8988T (cell line): ENCODE data around the gene NRXN3.

Experiments used
- DNase-seq: peaks from one replicate; pipeline ENCODE4 v3.0.0; 2011

NRXN3 gene

DNA sequence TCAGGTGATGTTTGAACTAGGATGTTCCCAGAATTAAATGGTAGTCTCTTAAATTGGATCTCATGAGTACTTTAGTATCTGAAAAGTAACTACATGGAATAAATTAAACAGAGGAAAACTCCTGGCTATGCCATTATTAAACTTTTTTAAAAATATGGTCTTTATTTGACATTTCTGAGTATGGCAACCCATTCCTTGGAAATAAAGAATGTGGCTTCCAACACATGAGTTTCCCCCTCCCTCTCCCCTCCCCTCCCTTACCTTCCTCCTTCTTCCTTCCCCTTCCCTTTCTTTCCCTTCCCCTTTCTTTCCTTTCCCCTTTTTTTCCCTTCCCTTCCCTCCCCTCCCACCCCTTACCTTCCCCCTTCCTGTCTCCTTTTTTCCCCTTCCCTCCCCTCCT lies 1100.9 kb downstream of the NRXN3 start:
- DNase-seq, result no peak

- no peak for DNase-seq
These were observed 1104.6 kb downstream of the NRXN3 start for GRCh38 chr14:79274641-79275291.

DNA sequence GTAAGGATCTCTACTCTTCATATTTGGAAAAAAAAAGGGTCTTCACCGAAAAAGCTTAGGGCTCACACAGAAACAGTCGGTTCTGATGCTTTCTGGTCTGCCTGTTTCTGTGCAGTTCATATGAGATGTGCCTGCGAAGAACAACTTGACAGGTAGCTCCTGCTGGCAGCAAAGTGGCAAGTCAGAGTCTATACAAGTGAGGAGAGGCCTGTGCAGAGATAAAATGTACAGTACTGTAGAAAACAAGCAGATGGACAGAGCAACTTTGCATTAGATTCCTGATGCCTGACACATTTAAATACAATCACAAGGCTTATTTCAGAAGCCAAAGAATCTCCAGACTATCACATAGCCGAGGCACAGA lies 1105.1 kb downstream of the NRXN3 start:
- no peak for DNase-seq

- DNase-seq, result no peak
These were observed 1108.2 kb downstream of the NRXN3 start for GRCh38 chr14:79278286-79278797.

DNA sequence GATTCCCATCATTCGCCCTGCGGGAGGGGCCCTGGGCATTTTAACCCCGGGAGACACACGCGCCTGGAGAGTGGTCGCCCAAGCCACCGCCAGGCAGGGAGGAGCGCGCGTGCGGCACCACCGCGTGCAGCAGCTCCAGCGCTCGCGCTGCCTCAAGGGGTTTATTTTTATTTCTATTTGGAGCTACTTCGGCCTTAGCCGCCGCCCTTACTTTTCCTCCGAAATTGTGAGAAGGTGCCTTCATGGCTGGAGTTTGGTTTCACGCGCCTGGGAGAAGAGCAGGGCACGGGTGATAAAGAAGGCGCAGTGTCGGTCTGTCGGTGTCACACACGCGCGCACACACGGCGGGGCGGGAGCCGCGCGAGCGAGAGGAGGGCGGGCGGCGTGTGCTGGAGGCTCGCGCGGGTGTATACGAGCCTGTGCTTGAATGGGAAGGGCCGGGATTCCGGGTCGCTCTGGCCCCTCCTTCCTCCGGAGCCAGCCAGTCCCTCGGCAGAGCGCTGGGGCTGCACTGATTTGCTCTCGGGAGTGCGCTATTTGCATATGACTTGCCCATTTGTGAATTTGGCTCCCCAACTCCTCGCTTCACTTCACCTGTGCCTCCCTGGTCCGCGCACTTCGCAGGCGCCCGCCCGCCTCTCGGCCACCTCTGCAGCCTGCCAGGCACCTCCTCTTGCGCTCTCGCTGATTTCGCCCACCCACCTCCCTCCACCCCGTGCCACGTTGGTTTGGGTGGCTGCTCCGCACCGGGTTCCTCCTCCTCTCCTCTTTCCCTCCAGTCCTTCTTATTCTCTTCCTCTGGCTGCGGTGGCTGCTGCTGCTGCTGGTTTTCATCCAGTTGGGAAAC lies 1108.8 kb downstream of the NRXN3 start:
- no peak for DNase-seq

DNA sequence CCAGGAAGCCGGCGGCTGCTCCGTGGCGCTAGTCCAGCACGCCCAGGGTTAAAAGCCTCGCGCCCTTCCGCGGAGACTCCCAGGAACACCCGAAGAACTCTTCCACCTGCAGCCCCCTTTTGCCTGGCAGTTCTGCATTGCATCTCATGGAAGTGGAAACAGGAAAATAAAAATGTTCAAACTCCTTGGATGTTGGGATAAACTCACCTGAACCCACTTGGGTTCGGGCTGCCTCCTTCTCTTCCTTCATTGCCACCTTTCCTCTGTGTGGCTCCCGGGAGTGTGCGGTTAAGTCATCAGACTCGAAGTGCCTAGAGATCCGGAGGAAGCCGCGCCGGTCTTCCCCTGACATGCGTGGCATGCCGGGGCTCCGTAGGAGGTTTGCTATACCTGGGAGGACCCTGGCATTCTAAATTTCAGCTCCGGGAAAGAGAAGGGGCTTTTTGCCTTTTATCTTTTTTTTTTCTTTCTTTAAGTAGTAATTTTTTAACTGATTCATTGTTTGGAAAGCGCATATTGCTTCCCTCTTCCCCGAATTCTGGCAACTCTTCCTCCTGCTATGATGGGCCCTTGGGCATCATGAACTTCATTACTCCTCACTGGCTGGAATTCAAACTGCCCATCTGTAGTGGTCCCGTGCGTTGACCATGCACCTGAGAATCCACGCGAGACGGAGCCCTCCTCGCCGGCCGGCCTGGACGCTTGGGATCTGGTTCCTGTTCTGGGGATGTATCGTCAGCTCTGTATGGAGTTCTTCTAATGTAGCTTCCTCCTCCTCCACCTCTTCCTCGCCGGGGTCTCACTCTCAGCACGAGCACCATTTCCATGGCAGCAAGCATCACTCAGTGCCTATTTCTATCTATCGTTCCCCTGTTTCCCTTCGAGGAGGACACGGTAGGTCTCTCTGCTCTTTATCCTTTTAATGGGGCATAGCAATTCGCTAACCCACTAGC lies 1109.7 kb downstream of the NRXN3 start:
- no peak for DNase-seq

GRCh38 chr14:79281244-79282152 lies 1111.3 kb downstream of the NRXN3 start:
- no peak for DNase-seq

DNA sequence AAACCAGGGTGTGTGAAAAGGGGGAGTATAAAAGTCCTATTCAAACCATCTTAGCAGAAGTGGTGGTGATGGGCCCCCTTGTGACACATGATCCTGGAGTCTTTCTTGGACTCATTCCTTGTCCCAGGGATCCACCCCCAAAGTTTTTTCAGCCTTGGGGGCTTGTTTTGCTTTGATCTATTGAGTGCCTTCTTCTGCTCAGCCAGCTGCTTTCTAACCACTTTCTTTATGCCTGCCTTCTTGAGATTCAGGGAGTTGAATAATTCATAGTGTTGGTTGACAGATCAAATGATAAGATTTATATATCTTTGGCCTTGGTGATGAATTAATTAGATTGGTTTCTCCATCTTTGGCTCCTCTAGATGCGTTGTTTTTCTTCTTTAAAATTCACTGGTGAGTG lies 1114.4 kb downstream of the NRXN3 start:
- no peak for DNase-seq

DNA sequence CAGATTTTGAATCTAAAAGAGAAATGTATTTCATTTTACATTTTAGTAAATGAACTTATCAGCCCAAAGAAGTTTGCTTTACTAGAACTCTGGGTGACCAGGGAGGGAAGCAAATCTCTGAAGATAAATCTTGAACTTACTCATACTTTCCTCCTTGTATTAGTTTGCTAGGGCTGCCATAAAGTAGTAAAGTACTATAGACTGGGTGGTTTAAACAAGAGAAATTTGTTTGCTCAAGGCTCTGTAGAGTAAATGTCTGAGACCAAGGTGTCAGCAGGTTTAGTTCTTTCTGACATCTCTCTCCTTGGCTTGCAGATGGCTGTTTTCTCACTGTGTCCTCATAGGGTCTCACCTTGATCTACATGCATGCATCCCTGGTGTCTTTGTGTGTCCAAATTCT lies 1115.1 kb downstream of the NRXN3 start:
- no peak for DNase-seq

DNA sequence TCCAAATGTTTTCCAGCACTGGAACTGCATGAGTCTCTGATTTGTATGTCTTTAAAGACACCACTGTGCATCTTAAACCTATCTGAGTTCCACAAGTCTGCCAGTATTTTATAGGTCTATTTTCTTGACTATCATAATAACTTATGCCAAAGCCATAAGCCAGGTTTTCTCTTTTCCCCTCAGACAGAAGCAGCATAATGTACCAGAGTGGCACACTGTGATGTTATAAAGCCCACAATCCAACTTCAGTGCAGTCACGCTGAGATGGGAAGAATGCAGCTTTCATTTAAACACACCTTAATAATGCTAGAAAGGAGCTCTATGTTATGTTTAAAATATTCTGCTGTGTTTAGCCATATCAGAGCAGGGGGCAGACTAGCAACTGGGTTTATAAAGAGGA lies 1117.8 kb downstream of the NRXN3 start:
- no peak for DNase-seq

DNA sequence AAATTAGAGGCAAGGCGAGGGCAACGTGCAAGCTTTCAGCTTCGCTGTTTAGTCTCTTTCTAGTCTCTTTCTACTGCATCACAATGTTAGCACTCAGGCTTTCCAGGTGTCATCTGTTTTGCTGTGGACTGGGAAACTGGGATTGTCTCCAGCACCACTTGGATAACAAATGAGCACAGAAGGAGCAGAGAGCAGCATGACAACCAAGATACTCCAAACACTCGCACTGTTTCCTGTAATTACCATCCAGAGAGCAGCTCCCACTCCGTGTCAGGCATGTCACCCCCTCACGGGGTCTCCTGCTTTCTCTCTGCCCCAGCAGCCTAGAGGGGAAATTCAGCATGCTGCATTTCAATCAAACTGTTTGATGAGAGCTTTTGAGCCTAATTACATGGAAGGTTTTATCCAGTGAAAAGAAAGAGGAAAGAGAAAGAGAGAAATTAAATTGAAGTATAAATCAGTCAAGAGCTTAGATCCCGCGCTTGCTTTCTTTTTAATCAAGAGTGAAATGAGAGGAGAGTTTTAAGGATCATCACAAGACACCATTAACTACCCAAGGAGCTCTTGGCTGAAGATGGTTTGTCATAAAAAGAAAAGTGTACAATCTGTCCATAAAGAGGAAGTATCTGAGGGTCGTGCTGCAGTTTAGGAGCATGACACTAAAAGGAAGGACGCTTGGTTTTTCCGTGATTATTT lies 1123.5 kb downstream of the NRXN3 start:
- DNase-seq, result no peak

- DNase-seq, result no peak
These were observed 1124.3 kb downstream of the NRXN3 start for GRCh38 chr14:79294499-79294898.

DNA sequence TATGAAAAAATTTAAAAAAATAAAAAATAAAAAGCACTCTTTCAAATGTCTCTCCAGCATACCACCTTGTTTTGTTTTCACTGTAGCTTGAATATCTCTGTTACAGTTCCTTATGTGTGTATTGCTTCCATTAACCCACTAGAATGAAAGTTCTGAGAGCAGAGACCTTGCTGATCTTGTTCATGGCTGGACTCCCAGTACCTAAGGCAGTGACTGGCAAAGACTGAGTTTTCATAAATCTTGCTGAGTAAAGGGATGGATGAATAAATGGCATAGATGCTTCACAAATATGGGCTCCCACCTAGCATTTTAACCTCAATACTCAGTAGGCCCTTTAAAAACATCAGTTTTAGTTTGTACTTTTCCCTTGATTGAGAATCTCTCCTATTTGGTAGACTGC lies 1125.2 kb downstream of the NRXN3 start:
- DNase-seq, result no peak

DNA sequence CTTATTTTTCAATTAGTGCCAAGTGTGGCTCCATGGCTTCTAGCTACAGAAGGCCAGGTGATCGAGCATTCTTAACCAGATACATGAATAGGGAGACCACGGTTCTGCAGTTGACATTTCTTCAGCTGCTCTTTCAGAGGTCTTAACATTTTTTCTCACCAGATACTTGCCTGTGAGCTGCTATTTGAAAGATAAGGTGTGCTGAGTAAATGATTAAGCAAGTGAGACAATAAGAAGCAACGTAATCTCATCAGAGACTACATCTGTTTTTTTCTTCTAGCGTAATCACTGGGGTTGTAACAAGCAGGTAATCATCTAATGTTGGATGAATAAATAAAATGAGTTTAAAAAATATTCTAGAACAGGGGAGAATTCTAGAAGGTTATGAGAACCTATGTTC lies 1128.2 kb downstream of the NRXN3 start:
- DNase-seq, result no peak

DNA sequence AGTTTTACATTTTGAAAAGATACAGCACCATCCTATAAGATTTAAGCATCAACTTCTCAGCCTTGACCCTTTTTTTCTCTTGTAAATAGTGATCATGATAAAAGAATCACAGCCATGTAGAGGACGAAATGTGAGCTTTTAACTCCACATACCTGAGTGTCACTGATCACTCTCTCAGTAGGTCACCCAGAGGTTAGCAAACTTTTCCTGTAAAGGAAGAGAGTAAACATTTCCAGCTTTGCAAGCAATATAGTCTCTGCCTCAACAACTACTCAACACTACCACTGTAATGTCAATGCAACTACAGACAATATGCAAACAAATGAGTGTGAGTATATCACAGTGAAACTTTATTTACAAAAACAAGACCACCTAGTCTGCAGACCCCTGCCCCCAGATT lies 1129.0 kb downstream of the NRXN3 start:
- DNase-seq, result no peak

DNA sequence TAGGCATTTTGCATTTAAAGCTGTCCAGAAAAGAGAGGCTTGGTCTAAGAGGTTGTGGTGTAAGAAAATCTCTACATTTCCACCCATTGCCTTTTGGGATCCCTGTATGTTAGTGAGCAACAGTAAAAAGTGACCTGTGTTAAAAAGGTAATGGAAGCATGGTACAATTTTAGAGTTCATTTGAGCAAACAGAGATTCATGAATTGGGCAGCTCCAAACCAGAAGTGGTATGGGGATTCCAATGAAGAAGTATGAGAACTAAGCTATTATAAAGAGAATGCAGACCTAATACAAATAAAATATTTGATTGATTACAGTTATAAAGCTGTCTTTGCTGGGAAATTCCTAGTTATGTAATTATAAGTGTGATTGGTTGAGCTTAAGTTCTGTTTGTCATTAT lies 1134.1 kb downstream of the NRXN3 start:
- DNase-seq, result no peak

DNA sequence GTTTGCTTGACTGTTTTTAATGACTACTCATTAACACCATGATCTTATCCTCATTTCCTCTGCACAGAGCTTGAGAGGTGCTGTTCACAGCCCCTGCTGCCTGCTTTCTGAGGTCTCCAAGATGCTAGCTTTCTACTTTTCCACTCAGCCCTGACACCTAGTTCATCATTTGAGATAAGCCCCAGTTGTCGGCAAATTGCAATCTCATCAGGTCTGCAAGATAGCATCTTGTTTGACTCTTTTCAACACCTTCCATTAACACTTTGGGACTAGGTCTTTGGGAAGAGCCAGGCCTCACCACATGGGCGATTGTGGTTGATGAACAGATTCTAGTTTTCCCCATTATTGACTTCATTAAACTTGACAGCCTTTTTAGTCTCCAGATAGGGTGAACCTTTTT lies 1136.4 kb downstream of the NRXN3 start:
- no peak for DNase-seq

DNA sequence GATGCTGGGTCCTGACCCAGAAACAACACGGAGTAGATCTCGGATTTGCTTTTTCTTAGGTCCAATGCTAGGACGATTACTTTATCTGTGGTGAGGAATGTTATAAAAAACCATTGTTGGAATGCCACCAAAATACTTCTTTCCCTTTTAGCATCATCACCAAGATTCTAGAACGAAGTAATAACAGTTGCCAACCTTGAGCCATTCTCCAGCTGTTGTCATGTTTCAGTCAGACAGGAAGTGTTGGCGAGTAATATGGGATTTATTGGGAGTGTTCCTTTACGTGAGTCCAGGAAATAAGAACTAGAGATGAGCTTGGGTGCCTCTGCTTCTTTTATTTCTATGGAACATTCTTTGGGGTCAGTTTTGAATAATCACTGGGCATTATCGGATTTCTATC lies 1148.2 kb downstream of the NRXN3 start:
- no peak for DNase-seq

GRCh38 chr14:79320561-79320960 lies 1150.4 kb downstream of the NRXN3 start:
- DNase-seq, result no peak

DNA sequence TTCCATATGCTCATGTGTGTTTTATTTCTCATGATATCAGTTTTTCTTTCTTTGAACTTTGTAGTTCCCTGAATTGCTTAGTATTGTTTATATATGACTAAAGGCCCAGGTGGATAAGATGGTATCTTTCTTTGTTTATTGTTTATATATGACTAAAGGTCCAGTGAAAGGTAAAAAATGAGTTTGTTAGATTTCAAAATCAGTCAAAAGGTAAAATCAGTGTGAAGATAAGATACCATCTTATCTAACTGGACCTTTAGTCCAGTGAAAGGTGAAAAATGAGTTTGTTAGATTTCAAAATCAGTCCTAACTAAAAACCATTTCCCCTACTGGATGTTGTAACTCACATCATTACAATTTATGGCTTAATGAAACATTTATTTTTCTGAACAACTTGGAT lies 1150.9 kb downstream of the NRXN3 start:
- DNase-seq, result no peak

DNA sequence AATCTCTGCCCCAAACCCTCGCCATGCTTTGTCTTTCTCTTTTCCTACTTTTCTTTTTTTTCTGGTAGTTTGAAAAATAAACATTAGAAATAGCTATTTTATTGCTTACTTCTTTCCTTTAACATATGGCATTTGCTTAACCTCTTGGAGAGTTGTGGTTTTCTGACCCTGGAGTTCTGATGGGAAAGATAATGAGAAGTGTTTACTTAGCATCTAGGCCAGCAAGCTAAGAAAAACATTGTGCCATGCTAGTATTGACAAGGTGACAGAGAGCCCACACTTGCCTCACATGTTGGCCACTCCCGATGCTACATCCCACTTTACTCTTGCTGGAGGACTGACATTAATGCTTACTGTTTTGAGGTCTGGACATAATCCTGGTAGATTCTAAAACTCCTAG lies 1154.9 kb downstream of the NRXN3 start:
- DNase-seq, result no peak

- DNase-seq, result no peak
These were observed 1155.4 kb downstream of the NRXN3 start for GRCh38 chr14:79325557-79325956.
